Tibial artery (tissue), 4 donors: ENCODE measurements around the gene ETFDH.
"Not testable (repeated sequence)": the region's sequence is repeated elsewhere in the genome, so short reads cannot be mapped to it uniquely, and the experiment has no call there.

ENCODE experiments used
- DNase-seq, 2 donors: peaks; one replicate each; pipeline ENCODE4 v3.0.0-alpha.2; 2019
- H3K27ac ChIP-seq, 2 donors: fragments of 200-600 bp; sonication (generic) in 1 of 2; 1 replicate in 1 of 2; 2 replicates in 1 of 2; pipeline ENCODE4 v1.5.1; 2018 to 2019; ENCODE audit warnings: mild to moderate bottlenecking in 1 of 2
- H3K27me3 ChIP-seq, 2 donors: fragments of 200-600 bp; sonication (generic) in 1 of 2; one replicate each; pipeline versions ENCODE4 v1.5.1 to v1.6.0; 2016 to 2019
- H3K36me3 ChIP-seq, 3 donors: fragments of 200-600 bp; sonication (generic) in 2 of 3; one replicate each; pipeline ENCODE4 v1.5.1; 2016 to 2019; ENCODE audit warnings: mild to moderate bottlenecking in 2 of 3
- H3K4me1 ChIP-seq, 4 donors: fragments of 200-600 bp; sonication (generic) in 2 of 4; 1 replicate in 3 of 4; 2 replicates in 1 of 4; pipeline ENCODE4 v1.5.1; 2016 to 2019
- H3K4me3 ChIP-seq, 2 donors: fragments of 200-600 bp; sonication (generic) in 1 of 2; 1 replicate in 1 of 2; 2 replicates in 1 of 2; pipeline ENCODE4 v1.5.1; 2018 to 2019; ENCODE audit warnings: mild to moderate bottlenecking in 2 of 2
- H3K9me3 ChIP-seq, 3 donors: fragments of 200-600 bp; sonication (generic) in 1 of 3; one replicate each; pipeline ENCODE4 v1.5.1; 2016 to 2019
- intact Hi-C: fragments of 100-400 bp; cut with DNase I; formaldehyde crosslinking; loops from one replicate; pipeline ENCODE4 v1.15.0; 2023; ENCODE audit warnings: low total_unique reads
- TF ChIP-seq, protein P1 (sequence below), 2 experiments: fragments of 200-600 bp in 1 of 2; fragments of 450-650 bp in 1 of 2; IDR thresholded peaks; one replicate each; pipeline ENCODE4 v1.5.1; 2017 to 2019; ENCODE audit warnings: antibody characterized with exemption in 2 of 2, mild to moderate bottlenecking in 1 of 2, moderate library complexity in 1 of 2

ETFDH gene

DNA sequence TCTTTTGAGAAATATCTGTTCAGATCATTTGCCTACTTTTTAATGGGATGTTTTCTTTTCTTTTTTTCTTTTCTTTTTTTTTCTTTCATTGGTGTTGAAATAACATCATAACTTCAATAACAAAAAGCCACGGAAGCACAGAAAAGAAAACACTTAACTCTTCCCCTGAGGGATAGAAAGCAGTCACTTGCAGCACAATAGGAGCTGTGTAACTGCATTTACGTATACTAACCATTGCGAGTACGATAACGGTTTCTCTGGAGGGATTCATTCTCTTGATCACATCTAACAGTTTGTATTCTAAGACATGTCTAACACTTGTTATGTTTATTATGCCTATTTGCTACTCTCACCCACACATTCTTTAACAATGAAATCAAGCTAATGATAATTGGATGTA lies 27.7 kb upstream of the ETFDH start:
- TF ChIP-seq, protein P1, sequence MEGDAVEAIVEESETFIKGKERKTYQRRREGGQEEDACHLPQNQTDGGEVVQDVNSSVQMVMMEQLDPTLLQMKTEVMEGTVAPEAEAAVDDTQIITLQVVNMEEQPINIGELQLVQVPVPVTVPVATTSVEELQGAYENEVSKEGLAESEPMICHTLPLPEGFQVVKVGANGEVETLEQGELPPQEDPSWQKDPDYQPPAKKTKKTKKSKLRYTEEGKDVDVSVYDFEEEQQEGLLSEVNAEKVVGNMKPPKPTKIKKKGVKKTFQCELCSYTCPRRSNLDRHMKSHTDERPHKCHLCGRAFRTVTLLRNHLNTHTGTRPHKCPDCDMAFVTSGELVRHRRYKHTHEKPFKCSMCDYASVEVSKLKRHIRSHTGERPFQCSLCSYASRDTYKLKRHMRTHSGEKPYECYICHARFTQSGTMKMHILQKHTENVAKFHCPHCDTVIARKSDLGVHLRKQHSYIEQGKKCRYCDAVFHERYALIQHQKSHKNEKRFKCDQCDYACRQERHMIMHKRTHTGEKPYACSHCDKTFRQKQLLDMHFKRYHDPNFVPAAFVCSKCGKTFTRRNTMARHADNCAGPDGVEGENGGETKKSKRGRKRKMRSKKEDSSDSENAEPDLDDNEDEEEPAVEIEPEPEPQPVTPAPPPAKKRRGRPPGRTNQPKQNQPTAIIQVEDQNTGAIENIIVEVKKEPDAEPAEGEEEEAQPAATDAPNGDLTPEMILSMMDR (IDR thresholded peaks at IDR 0.05) = no peak
- Histone ChIP-seq H3K4me3 (no peak overlapping the region), H3K4me1 (no peaks in the 10 kb centered on the region), H3K36me3 (no peaks in the 10 kb centered on the region), H3K27ac (no peak overlapping the region), H3K9me3 (no peaks in the 10 kb centered on the region), H3K27me3 (no peaks in the 10 kb centered on the region)
- intact Hi-C loops = no loop called here
- DNase-seq = no peak

DNA sequence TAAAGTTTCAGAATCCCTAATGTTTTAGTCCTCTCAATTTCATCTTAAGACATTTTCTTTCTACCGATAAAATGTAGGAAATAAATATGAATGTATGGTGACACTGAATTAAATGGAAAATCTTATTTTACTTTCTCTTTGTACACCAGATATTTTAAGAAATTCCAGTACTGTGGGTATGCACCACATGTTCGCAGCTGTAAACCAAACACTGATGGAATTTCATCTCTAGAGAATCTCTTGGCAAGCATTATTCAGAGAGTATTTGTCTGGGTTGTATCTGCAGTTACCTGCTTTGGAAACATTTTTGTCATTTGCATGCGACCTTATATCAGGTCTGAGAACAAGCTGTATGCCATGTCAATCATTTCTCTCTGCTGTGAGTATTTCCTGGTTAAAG lies 27.3 kb upstream of the ETFDH start:
- no peak overlapping the region for H3K4me3 ChIP-seq
- intact Hi-C loops = no loop called here

DNA sequence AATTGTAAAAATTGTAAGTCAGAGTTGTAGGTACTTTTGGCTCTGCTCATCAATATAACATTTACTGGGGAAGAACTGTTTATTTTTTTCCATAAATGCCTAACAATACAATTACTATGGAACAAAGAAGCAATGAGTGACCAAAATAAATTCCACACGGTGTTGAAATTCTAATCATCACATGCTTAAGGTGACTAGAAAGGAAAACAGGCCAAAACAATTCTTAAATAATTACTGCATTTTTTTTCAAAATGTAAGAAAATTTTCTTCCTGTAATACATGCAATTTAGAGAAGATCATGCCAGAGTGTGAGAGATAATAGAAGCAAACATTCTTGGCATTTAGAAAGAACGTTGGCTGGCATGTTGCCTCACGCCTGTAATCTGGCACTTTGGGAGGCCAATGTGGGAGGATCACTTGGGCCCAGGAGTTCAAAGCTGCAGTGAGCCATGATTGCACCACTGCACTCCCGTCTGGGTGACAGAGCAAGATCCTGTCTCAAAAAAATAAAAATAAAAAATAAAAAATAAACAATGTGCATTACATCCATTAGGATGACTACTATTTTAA lies 22.9 kb upstream of the ETFDH start:
- peaks cover 0 to 4% (median 0%) of the 10 kb centered on the region in 4 donors for H3K4me1 ChIP-seq
- TF ChIP-seq, protein P1 (IDR thresholded peaks at IDR 0.05) = no peak
- intact Hi-C loops = no loop called here
- H3K27me3 ChIP-seq = no peaks in the 10 kb centered on the region
- no peaks in the 10 kb centered on the region for H3K9me3 ChIP-seq
- no peaks in the 10 kb centered on the region for H3K36me3 ChIP-seq
- H3K27ac ChIP-seq = no peak overlapping the region
- no peak overlapping the region for H3K4me3 ChIP-seq
- DNase-seq = peak; percentile 23 to 68

More for the DNA sequence above, 27.3 kb upstream of the ETFDH start:
- no peaks in the 10 kb centered on the region for H3K4me1 ChIP-seq
- H3K36me3 ChIP-seq = no peaks in the 10 kb centered on the region
- H3K27ac ChIP-seq = no peak overlapping the region
- no peak for DNase-seq
- TF ChIP-seq, protein P1 (IDR thresholded peaks at IDR 0.05) = no peak
- H3K27me3 ChIP-seq = no peaks in the 10 kb centered on the region
- H3K9me3 ChIP-seq = no peaks in the 10 kb centered on the region

DNA sequence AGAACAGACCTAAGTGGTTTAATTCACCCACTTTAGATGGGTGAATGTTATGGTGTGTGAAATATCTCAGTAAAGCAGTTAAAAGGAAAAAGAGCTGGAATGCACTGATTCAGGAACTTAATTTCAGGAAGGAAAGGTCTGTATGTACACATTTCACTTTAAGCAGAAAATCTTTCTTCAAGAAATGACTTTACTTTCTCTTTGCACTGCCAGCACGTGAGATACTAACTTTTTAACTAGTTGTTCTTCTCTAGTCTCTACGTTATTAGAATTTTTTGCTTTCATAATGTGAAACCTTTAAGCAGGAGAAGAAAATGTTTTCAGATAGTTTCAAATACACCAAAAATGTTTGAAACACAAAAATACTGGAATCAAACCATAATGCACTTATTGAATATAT lies 19.2 kb upstream of the ETFDH start:
- Histone ChIP-seq H3K9me3 (no peaks in the 10 kb centered on the region), H3K4me3 (no peak overlapping the region), H3K36me3 (no peaks in the 10 kb centered on the region), H3K4me1 (peaks cover 0 to 4% (median 0%) of the 10 kb centered on the region in 4 donors), H3K27me3 (no peaks in the 10 kb centered on the region), H3K27ac (no peak overlapping the region)
- no peak for DNase-seq
- TF ChIP-seq, protein P1 (IDR thresholded peaks at IDR 0.05) = no peak
- intact Hi-C loops = no loop called here

DNA sequence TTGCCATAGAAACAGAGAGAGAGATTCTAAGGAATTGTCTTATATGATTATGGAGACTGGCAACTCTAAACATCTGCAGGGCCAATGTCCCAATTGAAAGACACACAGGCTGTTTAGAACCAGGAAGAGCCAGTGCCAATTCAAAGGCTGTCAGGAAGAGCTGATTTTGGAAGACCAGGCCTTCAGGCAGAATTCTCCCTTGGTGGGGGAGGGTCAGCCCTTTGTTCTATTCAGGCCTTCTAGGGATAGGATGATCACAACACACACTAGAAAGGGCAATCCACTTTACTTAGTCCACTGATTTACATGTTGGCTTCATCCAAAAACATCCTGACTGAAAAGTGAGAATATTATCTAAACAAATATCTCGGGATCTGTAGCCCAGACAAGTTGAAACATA lies 15.7 kb upstream of the ETFDH start:
- no peak overlapping the region for H3K27ac ChIP-seq
- no peak overlapping the region for H3K4me3 ChIP-seq
- TF ChIP-seq, protein P1 (IDR thresholded peaks at IDR 0.05) = no peak
- H3K36me3 ChIP-seq = no peaks in the 10 kb centered on the region
- H3K4me1 ChIP-seq = peaks cover 0 to 4% (median 0%) of the 10 kb centered on the region in 4 donors
- no peaks in the 10 kb centered on the region for H3K9me3 ChIP-seq
- no peaks in the 10 kb centered on the region for H3K27me3 ChIP-seq
- DNase-seq = no peak
- intact Hi-C loops = no loop called here

DNA sequence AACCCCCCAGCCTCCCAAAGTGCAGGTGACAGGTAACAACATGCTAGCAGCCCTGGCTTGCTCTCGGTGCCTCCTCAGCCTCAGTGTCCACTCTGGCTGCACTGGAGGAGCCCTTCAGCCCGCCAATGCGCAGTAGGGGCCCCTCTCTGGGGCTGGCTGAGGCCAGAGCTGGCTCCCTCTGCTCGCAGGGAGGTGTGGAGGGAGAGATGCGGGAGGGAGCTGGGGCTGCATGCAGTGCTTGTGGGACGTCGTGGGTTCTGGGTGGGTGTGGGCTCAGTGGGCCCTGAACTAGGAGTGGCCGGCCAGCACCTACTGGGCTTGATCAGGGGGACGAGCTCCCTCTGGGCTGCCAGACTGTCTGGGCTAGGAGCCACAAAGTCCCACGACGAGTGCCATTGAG lies 14.8 kb upstream of the ETFDH start:
- Histone ChIP-seq H3K9me3 (no peaks in the 10 kb centered on the region), H3K27me3 (no peaks in the 10 kb centered on the region), H3K4me3 (no peak overlapping the region), H3K4me1 (peaks cover 0 to 4% (median 0%) of the 10 kb centered on the region in 4 donors), H3K27ac (no peak overlapping the region), H3K36me3 (no peaks in the 10 kb centered on the region)
- TF ChIP-seq, protein P1 (IDR thresholded peaks at IDR 0.05) = no peak
- no peak for DNase-seq
- intact Hi-C loops = no loop called here

DNA sequence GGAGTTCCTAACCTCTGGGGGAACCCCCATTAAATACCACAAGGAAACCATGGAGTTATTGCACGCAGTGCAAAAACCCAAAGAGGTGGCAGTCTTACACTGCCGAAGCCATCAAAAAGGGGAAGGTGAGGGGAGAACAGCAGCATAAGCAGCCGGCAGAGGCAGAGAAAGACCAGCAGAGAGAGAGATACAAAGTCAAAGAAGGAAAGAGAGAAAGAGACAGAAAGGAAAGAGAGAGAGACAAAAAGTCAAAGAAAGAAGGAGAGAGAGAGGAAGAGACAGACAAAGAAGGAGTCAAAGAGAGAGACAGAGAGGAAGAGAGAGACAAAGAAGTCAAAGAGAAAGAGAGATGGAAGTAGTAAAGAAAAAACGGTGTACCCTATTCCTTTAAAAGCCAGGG lies 8.8 kb upstream of the ETFDH start:
- DNase-seq = not testable (repeated sequence)

DNA sequence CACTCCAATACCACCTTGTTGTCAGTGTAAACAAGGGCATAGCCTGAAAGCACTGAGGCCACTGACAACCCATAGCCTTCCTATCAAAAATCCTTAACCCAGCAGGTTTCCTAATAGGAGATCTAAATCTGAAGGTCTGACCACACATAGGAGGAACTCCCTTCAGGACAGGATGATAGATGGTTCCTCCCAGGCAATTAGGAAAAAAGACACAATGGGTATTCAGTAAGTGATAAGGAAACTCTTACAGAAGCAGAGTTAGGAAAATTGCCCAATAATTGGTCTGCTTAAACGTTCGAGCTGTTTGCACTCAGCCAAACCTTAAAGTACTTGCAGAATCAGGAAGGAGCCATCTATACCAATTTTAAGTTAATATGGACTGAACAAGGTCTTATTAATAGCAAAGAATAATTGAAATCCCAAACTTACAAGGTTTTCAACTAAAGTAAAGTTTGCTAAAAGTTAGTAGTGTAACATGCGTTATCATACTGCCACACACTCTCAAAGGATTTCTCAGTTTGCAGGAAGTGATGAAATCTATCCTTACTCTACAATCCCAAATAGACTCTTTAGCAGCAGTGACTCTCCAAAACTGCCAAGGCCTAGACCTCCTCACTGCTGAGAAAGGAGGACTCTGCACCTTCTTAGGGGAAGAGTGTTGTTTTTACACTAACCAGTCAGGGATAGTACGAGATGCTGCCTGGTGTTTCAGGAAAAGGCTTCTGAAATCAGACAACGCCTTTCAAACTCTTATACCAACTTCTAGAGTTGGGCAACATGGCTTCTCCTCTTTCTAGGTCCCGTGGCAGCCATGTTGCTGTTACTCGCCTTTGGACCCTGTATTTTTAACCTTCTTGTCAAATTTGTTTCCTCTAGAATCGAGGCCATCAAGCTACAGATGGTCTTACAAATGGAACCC lies 8.1 kb upstream of the ETFDH start:
- DNase-seq, H3K9me3 ChIP-seq, H3K4me1 ChIP-seq, H3K27me3 ChIP-seq, H3K36me3 ChIP-seq, H3K4me3 ChIP-seq, H3K27ac ChIP-seq, intact Hi-C loops: not testable (repeated sequence)

More for the DNA sequence above, 8.8 kb upstream of the ETFDH start:
- H3K4me3 ChIP-seq, H3K4me1 ChIP-seq, intact Hi-C loops, H3K9me3 ChIP-seq, H3K36me3 ChIP-seq, H3K27ac ChIP-seq, H3K27me3 ChIP-seq: not testable (repeated sequence)
